Measurements from ENCODE around the gene NACA.

DNA sequence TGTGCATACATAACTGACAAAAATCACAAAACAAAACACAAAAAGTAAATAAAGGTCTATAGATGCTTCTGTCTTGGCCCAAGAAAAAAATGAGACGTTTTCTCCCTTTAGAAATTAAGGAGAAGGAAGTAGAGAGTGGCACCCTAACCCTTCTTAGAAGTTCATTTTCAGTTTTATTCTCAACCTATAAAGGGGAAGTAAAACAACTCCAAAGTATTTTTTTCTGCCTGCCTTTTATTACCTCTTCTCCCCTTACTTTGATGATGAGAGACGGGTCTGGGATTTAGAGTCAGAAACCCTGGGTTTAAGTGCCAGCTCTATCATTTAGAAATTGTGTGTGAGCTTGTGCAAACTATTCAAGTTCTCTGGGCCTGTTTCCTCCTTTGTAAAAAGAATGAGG lies 24.3 kb upstream of the NACA start:
- TF ChIP-seq EZH2 (IDR thresholded peaks at IDR 0.05) (no peak), CTCF (IDR thresholded peaks at IDR 0.05) (no peak), EZH2phosphoT487 (IDR thresholded peaks at IDR 0.05) (no peak)

All from neural progenitor cell (in vitro differentiated cells).